GM18951 (cell line): Measurements from ENCODE around the gene CCDC197.

Experiments used
- POLR2A ChIP-seq: IDR thresholded peaks from 4 replicates; pipeline ENCODE4 v1.6.1; 2011; ENCODE audit warnings: mild to moderate bottlenecking; ENCODE audit not compliant: insufficient read length, insufficient read depth; ENCODE audit errors: extremely low read depth
- in situ Hi-C: fragments of 300-500 bp; cut with MboI; formaldehyde crosslinking; loops from one replicate; pipeline ENCODE4 v1.12.0; 2022; ENCODE audit warnings: low sequenced_read_pairs, mixed read lengths, inconsistent platforms; ENCODE audit not compliant: unreplicated experiment

CCDC197 gene

GRCh38 chr14:93967637-93968250 is 29.4 kb upstream of the CCDC197 start:
- TF ChIP-seq POLR2A, result no peak
- in situ Hi-C loops, result no loop called here

- in situ Hi-C loops, result no loop called here
- no peak for TF ChIP-seq POLR2A
Measured at GRCh38 chr14:93969082-93969828, 27.8 kb upstream of the CCDC197 start.

- in situ Hi-C loops, result no loop called here
- TF ChIP-seq POLR2A, result no peak
Measured at GRCh38 chr14:93970585-93970964, 26.5 kb upstream of the CCDC197 start.

- in situ Hi-C loops, result no loop called here
Measured at GRCh38 chr14:93970965-93971634, 26.0 kb upstream of the CCDC197 start.

GRCh38 chr14:93971635-93972027 is 25.5 kb upstream of the CCDC197 start:
- no peak for TF ChIP-seq POLR2A
- in situ Hi-C loops, result no loop called here

More at GRCh38 chr14:93970965-93971634, 26.0 kb upstream of the CCDC197 start:
- peak; percentile 37 for TF ChIP-seq POLR2A

GRCh38 chr14:93972618-93973205 is 24.4 kb upstream of the CCDC197 start:
- in situ Hi-C loops, result no loop called here
- no peak for TF ChIP-seq POLR2A

GRCh38 chr14:93973607-93974006 is 23.5 kb upstream of the CCDC197 start:
- no peak for TF ChIP-seq POLR2A
- in situ Hi-C loops, result no loop called here

GRCh38 chr14:93974299-93974698 is 22.8 kb upstream of the CCDC197 start:
- in situ Hi-C loops, result no loop called here
- TF ChIP-seq POLR2A, result no peak

- in situ Hi-C loops, result no loop called here
- TF ChIP-seq POLR2A, result no peak
Measured at GRCh38 chr14:93974833-93975232, 22.3 kb upstream of the CCDC197 start.

- in situ Hi-C loops, result no loop called here
- no peak for TF ChIP-seq POLR2A
Measured at GRCh38 chr14:93975791-93976476, 21.2 kb upstream of the CCDC197 start.

- in situ Hi-C loops, result no loop called here
- TF ChIP-seq POLR2A, result peak; percentile 35
Measured at GRCh38 chr14:93976477-93977057, 20.5 kb upstream of the CCDC197 start, which contains the start of gene ASB2. Gene ASB2, minus strand, starts transcription at chr14:93976570. Its CDS starts 12,031 bp downstream, at chr14:93964539.

- in situ Hi-C loops, result no loop called here
- no peak for TF ChIP-seq POLR2A
Measured at GRCh38 chr14:93977171-93977570, 19.9 kb upstream of the CCDC197 start.
